NB4 (cell line): ENCODE results near the gene RGS3.

ENCODE experiments used
- CTCF ChIP-seq: IDR thresholded peaks from one replicate; pipeline ENCODE4 v1.5.1; 2012; ENCODE audit warnings: low read depth, low read length
- POLR2A ChIP-seq: IDR thresholded peaks from 2 replicates; pipeline ENCODE4 v1.6.1; 2011; ENCODE audit warnings: mild to moderate bottlenecking; ENCODE audit not compliant: insufficient read length; ENCODE audit errors: extremely low read depth

GRCh38 chr9:113579283-113580040, 115.9 kb downstream of the RGS3 start:
- no peak for TF ChIP-seq CTCF
- TF ChIP-seq POLR2A: no peak
